Hepatocyte (in vitro differentiated cells): ENCODE results near the gene WRNIP1. TPM values are rescaled to one million over a fixed set of nuclear protein-coding genes. Genes with fewer than 3 reads are reported as not detected.

Experiments
- DNase-seq: peaks from one replicate; pipeline ENCODE4 v3.0.0-alpha.2; 2016; ENCODE audit warnings: low spot score
- H2AFZ ChIP-seq: fragments of 200-600 bp; sonication (generic); 2 replicates; pipeline ENCODE4 v1.6.0; 2016; ENCODE audit warnings: antibody characterized with exemption, mild to moderate bottlenecking
- H3K27ac ChIP-seq: fragments of 200-600 bp; sonication (generic); 2 replicates; pipeline ENCODE4 v1.5.1; 2016; ENCODE audit warnings: mild to moderate bottlenecking
- H3K27me3 ChIP-seq: fragments of 200-600 bp; sonication (generic); 2 replicates; pipeline ENCODE4 v1.6.1; 2016
- H3K36me3 ChIP-seq: fragments of 200-600 bp; sonication (generic); replicated peaks from 2 replicates; pipeline ENCODE4 v1.5.1; 2016; ENCODE audit warnings: low read depth; ENCODE audit not compliant: insufficient read depth
- H3K4me1 ChIP-seq: fragments of 200-600 bp; sonication (generic); 2 replicates; pipeline ENCODE4 v1.5.1; 2016; ENCODE audit warnings: mild to moderate bottlenecking, moderate library complexity; ENCODE audit not compliant: insufficient read depth
- H3K4me2 ChIP-seq: fragments of 200-600 bp; sonication (generic); 2 replicates; pipeline ENCODE4 v1.6.0; 2016
- H3K4me3 ChIP-seq: fragments of 200-600 bp; sonication (generic); 2 replicates; pipeline ENCODE4 v1.5.1; 2016; ENCODE audit warnings: mild to moderate bottlenecking
- H3K79me2 ChIP-seq: fragments of 200-600 bp; sonication (generic); 2 replicates; pipeline ENCODE4 v1.6.0; 2017; ENCODE audit warnings: mild to moderate bottlenecking
- H3K9me2 ChIP-seq: fragments of 200-600 bp; sonication (generic); replicated peaks from 2 replicates; pipeline ENCODE4 v1.6.0; 2017; ENCODE audit warnings: mild to moderate bottlenecking; ENCODE audit not compliant: insufficient read depth
- H3K9me3 ChIP-seq: fragments of 200-600 bp; sonication (generic); 2 replicates; pipeline ENCODE4 v1.5.1; 2016; ENCODE audit warnings: low read depth, mild to moderate bottlenecking
- H4K20me1 ChIP-seq: fragments of 200-600 bp; sonication (generic); 2 replicates; pipeline ENCODE4 v1.6.0; 2016; ENCODE audit warnings: mild to moderate bottlenecking; ENCODE audit not compliant: insufficient read depth, poor library complexity, severe bottlenecking
- EZH2 ChIP-seq: fragments of 200-600 bp; sonication (generic); IDR thresholded peaks from 2 replicates; pipeline ENCODE4 v1.6.1; 2016; ENCODE audit warnings: antibody characterized with exemption, mild to moderate bottlenecking, borderline replicate concordance
- EZH2phosphoT487 ChIP-seq: fragments of 200-600 bp; sonication (generic); IDR thresholded peaks from one replicate; pipeline ENCODE4 v1.6.1; 2018; ENCODE audit warnings: antibody characterized with exemption, mild to moderate bottlenecking, low read depth, moderate library complexity; ENCODE audit not compliant: unreplicated experiment, severe bottlenecking
- WGBS: methylation state at CpG from one replicate; pipeline ENCODE4 v1.1.6; 2016; ENCODE audit warnings: low lambda C conversion rate; ENCODE audit errors: missing lambda C conversion rate; 5-methylcytosine and 5-hydroxymethylcytosine counted together
- polyA plus RNA-seq: library from polyadenylated mRNA; unstranded; fragments of >200 nt; fragmentation: Nextera tagmentation; extraction: Ambion mirVana; gene quantifications from 2 replicates; pipeline ENCODE4 v1.2.1, GENCODE V29; 2016
- total RNA-seq: library from RNA; depleted of rRNA; stranded (reverse); fragments of >200 nt; gene quantifications from 2 replicates; pipeline ENCODE4 v1.2.3, GENCODE V29; 2014
- TF ChIP-seq, protein P1 (sequence below): fragments of 200-600 bp; sonication (generic); IDR thresholded peaks from 2 replicates; pipeline ENCODE4 v1.5.1; 2016; ENCODE audit warnings: antibody characterized with exemption, mild to moderate bottlenecking; ENCODE audit not compliant: poor library complexity

The WRNIP1 gene
- total and polyA plus RNA-seq, 2 experiments from 2014 or later = 47.6 to 54.6 TPM

DNA sequence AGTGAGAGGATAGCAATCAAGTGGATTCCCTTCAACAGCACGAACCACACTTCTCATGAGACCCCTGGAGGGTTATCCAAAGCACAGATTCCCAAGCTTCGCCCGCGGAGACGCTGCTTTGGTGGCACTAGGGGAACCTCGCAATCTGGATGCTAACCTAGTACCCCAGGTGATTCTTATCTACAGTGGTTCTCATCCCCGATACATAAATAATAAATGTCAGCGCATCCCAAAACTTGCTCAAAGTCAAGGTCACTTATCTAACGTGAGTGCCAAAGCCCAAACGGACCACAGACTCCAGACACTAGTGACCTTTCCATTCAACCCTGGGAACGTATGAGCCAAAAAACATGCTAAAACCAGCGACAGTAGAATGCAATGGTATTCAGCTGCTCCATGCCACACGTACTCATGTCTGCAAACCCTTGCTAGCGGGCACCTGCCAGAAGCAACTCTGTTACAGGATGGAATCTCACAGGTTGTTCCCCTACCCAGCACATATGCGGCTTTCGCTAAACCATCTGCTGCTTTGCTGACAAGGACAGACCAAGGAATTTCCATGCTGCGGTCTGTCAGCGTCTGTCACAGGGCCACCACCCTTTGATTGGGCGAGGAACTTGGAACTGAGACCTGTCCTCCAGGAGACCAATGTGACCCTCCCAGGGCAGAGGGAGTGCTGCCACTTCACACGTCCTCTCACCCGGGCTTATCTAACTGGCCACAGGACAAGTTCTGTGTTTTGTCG lies 31.3 kb upstream of the WRNIP1 start:
- Histone ChIP-seq H2AFZ (no peak overlapping the region), H3K27ac (no peak overlapping the region), H4K20me1 (no peaks in the 10 kb centered on the region), H3K9me2 (no peaks in the 10 kb centered on the region), H3K27me3 (no peaks in the 10 kb centered on the region), H3K36me3 (no peaks in the 10 kb centered on the region), H3K4me1 (no peaks in the 10 kb centered on the region), H3K4me3 (no peak overlapping the region), H3K4me2 (no peak overlapping the region), H3K9me3 (no peaks in the 10 kb centered on the region), H3K79me2 (no peaks in the 10 kb centered on the region)
- no peak for DNase-seq
- WGBS = 87% methylated on average over 22 of the region's 22 CpGs
- TF ChIP-seq EZH2phosphoT487 (no peak), EZH2 (no peak)
- TF ChIP-seq, protein P1, sequence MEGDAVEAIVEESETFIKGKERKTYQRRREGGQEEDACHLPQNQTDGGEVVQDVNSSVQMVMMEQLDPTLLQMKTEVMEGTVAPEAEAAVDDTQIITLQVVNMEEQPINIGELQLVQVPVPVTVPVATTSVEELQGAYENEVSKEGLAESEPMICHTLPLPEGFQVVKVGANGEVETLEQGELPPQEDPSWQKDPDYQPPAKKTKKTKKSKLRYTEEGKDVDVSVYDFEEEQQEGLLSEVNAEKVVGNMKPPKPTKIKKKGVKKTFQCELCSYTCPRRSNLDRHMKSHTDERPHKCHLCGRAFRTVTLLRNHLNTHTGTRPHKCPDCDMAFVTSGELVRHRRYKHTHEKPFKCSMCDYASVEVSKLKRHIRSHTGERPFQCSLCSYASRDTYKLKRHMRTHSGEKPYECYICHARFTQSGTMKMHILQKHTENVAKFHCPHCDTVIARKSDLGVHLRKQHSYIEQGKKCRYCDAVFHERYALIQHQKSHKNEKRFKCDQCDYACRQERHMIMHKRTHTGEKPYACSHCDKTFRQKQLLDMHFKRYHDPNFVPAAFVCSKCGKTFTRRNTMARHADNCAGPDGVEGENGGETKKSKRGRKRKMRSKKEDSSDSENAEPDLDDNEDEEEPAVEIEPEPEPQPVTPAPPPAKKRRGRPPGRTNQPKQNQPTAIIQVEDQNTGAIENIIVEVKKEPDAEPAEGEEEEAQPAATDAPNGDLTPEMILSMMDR = no peak

DNA sequence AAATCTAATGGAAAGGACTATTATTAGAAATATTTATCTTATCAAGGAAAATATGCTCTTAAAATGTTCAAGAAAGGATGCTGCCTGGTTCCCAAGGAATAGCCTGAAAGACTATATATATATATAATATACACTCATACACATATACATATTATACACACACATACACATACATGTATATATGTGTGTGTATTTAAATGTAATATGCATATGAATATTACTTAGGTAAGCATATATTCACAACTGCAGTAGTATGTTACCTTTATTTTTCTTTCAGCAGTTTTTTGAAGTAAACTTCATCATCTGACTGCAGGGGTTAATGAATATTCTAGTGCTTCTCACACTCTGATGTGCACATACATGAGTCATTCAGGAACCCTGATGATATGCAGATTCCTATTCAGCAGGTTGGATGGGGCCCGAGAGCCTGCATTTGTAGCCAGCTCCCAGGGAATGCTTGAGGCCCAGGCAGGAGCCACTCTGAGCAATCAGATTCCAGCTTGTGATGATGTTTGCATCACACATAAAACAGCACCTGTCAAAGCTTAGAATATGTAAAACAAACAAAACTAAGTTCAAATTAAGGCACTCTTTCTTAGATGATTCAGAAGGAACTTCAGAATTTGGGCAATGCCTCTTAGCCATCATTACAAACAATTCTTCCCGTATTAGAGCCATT lies 30.6 kb upstream of the WRNIP1 start:
- Histone ChIP-seq H3K4me2 (no peak overlapping the region), H2AFZ (no peak overlapping the region), H3K27me3 (no peaks in the 10 kb centered on the region), H3K79me2 (no peaks in the 10 kb centered on the region), H3K9me2 (no peaks in the 10 kb centered on the region), H4K20me1 (no peaks in the 10 kb centered on the region), H3K36me3 (no peaks in the 10 kb centered on the region), H3K4me1 (no peaks in the 10 kb centered on the region), H3K9me3 (no peaks in the 10 kb centered on the region), H3K4me3 (no peak overlapping the region), H3K27ac (no peak overlapping the region)
- no peak for TF ChIP-seq EZH2
- TF ChIP-seq, protein P1 = no peak
- TF ChIP-seq EZH2phosphoT487 = no peak
- no peak for DNase-seq
- WGBS = 78% methylated on average over 2 of the region's 2 CpGs

DNA sequence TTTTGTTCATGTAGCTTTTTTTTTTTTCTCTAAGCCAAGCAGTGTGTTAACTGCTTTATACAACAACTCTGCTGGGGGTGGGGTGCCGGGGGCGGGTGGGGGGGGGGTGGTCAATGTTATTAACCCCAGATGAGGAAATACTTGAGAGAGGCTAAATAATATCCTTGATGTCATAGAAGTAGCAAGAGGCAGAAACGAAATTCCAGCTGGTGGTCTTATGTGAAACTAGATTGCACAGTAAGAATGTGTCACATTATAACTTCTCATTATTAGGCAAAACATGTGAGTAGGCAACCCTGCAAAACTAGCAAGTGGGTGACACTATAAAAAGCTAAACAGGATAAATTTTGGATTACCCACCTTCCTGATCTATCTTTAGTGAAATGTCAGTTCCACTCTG lies 27.3 kb upstream of the WRNIP1 start:
- no peak overlapping the region for H3K27ac ChIP-seq
- H3K4me1 ChIP-seq = no peaks in the 10 kb centered on the region
- no peaks in the 10 kb centered on the region for H4K20me1 ChIP-seq
- H3K9me3 ChIP-seq = no peaks in the 10 kb centered on the region
- no peaks in the 10 kb centered on the region for H3K79me2 ChIP-seq
- H3K4me3 ChIP-seq = no peak overlapping the region
- TF ChIP-seq EZH2 (no peak), EZH2phosphoT487 (no peak)
- TF ChIP-seq, protein P1 = no peak
- no peaks in the 10 kb centered on the region for H3K9me2 ChIP-seq
- DNase-seq = no peak
- no peaks in the 10 kb centered on the region for H3K36me3 ChIP-seq
- no peak overlapping the region for H2AFZ ChIP-seq
- 63% methylated on average over 3 of the region's 3 CpGs for WGBS
- no peak overlapping the region for H3K4me2 ChIP-seq
- H3K27me3 ChIP-seq = no peaks in the 10 kb centered on the region
